ENCODE results near the gene ZNF766.

GRCh38 chr19:52244021-52244420 lies 25.4 kb upstream of the ZNF766 start:
- TF ChIP-seq CTCF (IDR thresholded peaks at IDR 0.05) (no peak), POLR2A (IDR thresholded peaks at IDR 0.05) (no peak)

Data from testis (tissue), 2 donors.